Measurements from ENCODE around the gene TMEM175.
"Not testable (repeated sequence)": the region's sequence is repeated elsewhere in the genome, so short reads cannot be mapped to it uniquely, and the experiment has no call there.

DNA sequence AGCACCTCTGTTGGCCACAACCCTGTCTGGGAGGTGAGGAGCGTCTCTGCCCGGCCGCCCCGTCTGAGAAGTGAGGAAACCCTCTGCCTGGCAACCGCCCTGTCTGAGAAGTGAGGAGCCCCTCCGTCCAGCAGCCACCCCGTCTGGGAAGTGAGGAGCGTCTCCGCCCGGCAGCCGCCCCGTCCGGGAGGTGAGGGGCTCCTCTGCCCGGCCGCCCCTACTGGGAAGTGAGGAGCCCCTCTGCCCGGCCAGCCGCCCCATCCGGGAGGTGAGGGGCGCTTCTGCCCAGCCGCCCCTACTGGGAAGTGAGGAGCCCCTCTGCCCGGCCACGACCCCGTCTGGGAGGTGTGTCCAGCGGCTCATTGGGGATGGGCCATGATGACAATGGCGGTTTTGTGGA is 43.8 kb downstream of the TMEM175 start:
- TF ChIP-seq YY1 (IDR thresholded peaks at IDR 0.05; ENCODE audit: low read depth); NFIC (IDR thresholded peaks at IDR 0.05; ENCODE audit: borderline replicate concordance); ELF1 (IDR thresholded peaks at IDR 0.05): not testable (repeated sequence)

Data from SK-N-SH (cell line).